CD4-positive, alpha-beta T cell (primary cell): Measurements from ENCODE around the gene PRKN. TPM values are rescaled to one million over a fixed set of nuclear protein-coding genes. Genes with fewer than 3 reads are reported as not detected.

Source experiments
- ATAC-seq: fragments of 200-7000 bp; cut with Tn5 transposase; one replicate; pipeline ENCODE4 v1.10.0; 2022; ENCODE audit warnings: mild to moderate bottlenecking; ENCODE audit not compliant: poor library complexity
- CTCF ChIA-PET: fragments of 350-600 bp; sonication (Branson Sonifier 250); formaldehyde crosslinking; loops from one replicate; lab custom pipeline; 2021; ENCODE audit warnings: antibody characterized with exemption, inconsistent platforms; lab: Charles Lee
- POLR2A ChIA-PET: fragments of 350-600 bp; sonication (Branson Sonifier 250); formaldehyde crosslinking; loops from one replicate; lab custom pipeline; 2021; ENCODE audit warnings: antibody characterized with exemption, inconsistent platforms; lab: Charles Lee
- DNase-seq, 14 experiments: peaks; one replicate each; pipeline ENCODE4 v3.0.0-alpha.2; 2013 to 2020; ENCODE audit warnings: mixed read lengths in 2 of 14
- H3K27ac ChIP-seq, 2 donors: one replicate each; pipeline versions ENCODE4 v1.5.1 to v1.7.0; 2013; ENCODE audit warnings: low read length in 2 of 2, low read depth in 1 of 2, mild to moderate bottlenecking in 1 of 2
- H3K27me3 ChIP-seq, 2 experiments: 1 replicate in 1 of 2; 2 replicates in 1 of 2; pipeline versions ENCODE4 v1.6.1 to v1.7.0; 2013; ENCODE audit warnings: low read length in 2 of 2, control low read depth in 1 of 2, mild to moderate bottlenecking in 1 of 2, moderate library complexity in 1 of 2; ENCODE audit not compliant: insufficient read depth in 2 of 2, control insufficient read depth in 1 of 2
- H3K36me3 ChIP-seq: one replicate; pipeline ENCODE4 v1.6.1; 2013; ENCODE audit warnings: low read length, control low read depth; ENCODE audit not compliant: insufficient read depth
- H3K4me1 ChIP-seq: one replicate; pipeline ENCODE4 v1.6.1; 2013; ENCODE audit warnings: low read length, control low read depth; ENCODE audit not compliant: insufficient read depth
- H3K4me3 ChIP-seq: one replicate; pipeline ENCODE4 v1.5.1; 2013; ENCODE audit warnings: mild to moderate bottlenecking, low read length, moderate library complexity
- H3K9me3 ChIP-seq, 2 experiments: 1 replicate in 1 of 2; 2 replicates in 1 of 2; pipeline versions ENCODE4 v1.6.1 to v1.7.0; 2013; ENCODE audit warnings: low read length in 2 of 2, mild to moderate bottlenecking in 2 of 2, control low read depth in 1 of 2, moderate library complexity in 1 of 2; ENCODE audit not compliant: control insufficient read depth in 1 of 2, insufficient read depth in 1 of 2
- H3K27ac Mint-ChIP-seq: one replicate; pipeline ENCODE4 v1.8.0; 2020; ENCODE audit warnings: mixed read lengths
- H3K27me3 Mint-ChIP-seq: one replicate; pipeline ENCODE4 v1.8.0; 2021; ENCODE audit warnings: mixed read lengths
- H3K36me3 Mint-ChIP-seq: one replicate; pipeline ENCODE4 v1.8.0; 2021; ENCODE audit warnings: low read depth, mixed read lengths
- H3K4me1 Mint-ChIP-seq: one replicate; pipeline ENCODE4 v1.8.0; 2021; ENCODE audit warnings: low read depth, mixed read lengths
- H3K4me3 Mint-ChIP-seq: one replicate; pipeline ENCODE4 v1.8.0; 2020; ENCODE audit warnings: mild to moderate bottlenecking, mixed read lengths
- H3K9me3 Mint-ChIP-seq: one replicate; pipeline ENCODE4 v1.8.0; 2020; ENCODE audit warnings: mixed read lengths
- intact Hi-C, 2 experiments: fragments of 100-400 bp; cut with DNase I in 1 of 2; cut with micrococcal nuclease in 1 of 2; formaldehyde crosslinking; loops; one replicate each; pipeline versions ENCODE4 v1.15.1 to v1.9.0; 2023 to 2025; cut with DNase I, micrococcal nuclease
- total RNA-seq, 174 experiments: library from RNA in 2 of 174; stranded (reverse) in 2 of 174; gene quantifications; one replicate each; pipeline ENCODE4 v1.2.3 and lab custom pipeline; 2021 to 2026
- TF ChIP-seq, protein P1 (sequence below): fragments of 200-600 bp; IDR thresholded peaks from one replicate; pipeline ENCODE4 v1.8.0; 2022; ENCODE audit warnings: antibody characterized with exemption, mild to moderate bottlenecking

PRKN gene
- total RNA-seq, 2 experiments from 2014 or later = 5.2 to 5.4 TPM

DNA sequence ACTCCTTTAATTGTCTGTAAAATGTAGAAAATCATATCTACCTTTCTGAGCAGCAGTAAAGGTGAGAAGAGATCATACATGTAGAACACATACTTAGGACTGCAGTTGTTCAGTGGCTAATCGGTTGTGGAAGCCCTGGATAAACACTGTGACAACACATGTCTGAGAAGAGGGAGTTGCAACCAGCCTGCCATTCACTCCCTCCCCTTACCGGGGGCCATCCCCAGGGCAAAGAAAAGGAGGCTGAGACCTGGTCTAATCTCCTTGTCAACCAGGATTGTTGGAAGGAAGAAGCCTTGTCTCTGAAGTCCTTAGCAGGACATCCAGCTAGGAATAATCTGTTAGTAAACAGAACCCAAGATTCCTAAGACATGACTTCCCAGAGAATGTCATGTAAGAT, 991.2 kb downstream of the PRKN start:
- ATAC-seq = no peak
- DNase-seq = no peak
- H3K27ac Mint-ChIP-seq = no peak overlapping the region
- H3K27me3 Mint-ChIP-seq = no peaks in the 10 kb centered on the region
- H3K36me3 Mint-ChIP-seq = no peaks in the 10 kb centered on the region
- Histone ChIP-seq H3K27me3 (no peaks in the 10 kb centered on the region), H3K9me3 (no peaks in the 10 kb centered on the region), H3K4me1 (no peaks in the 10 kb centered on the region), H3K36me3 (no peaks in the 10 kb centered on the region), H3K27ac (no peak overlapping the region), H3K4me3 (no peak overlapping the region)
- CTCF ChIA-PET = no interaction called here
- TF ChIP-seq, protein P1, sequence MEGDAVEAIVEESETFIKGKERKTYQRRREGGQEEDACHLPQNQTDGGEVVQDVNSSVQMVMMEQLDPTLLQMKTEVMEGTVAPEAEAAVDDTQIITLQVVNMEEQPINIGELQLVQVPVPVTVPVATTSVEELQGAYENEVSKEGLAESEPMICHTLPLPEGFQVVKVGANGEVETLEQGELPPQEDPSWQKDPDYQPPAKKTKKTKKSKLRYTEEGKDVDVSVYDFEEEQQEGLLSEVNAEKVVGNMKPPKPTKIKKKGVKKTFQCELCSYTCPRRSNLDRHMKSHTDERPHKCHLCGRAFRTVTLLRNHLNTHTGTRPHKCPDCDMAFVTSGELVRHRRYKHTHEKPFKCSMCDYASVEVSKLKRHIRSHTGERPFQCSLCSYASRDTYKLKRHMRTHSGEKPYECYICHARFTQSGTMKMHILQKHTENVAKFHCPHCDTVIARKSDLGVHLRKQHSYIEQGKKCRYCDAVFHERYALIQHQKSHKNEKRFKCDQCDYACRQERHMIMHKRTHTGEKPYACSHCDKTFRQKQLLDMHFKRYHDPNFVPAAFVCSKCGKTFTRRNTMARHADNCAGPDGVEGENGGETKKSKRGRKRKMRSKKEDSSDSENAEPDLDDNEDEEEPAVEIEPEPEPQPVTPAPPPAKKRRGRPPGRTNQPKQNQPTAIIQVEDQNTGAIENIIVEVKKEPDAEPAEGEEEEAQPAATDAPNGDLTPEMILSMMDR = no peak
- intact Hi-C loops = no loop called here
- no peaks in the 10 kb centered on the region for H3K9me3 Mint-ChIP-seq
- POLR2A ChIA-PET = no interaction called here
- no peak overlapping the region for H3K4me3 Mint-ChIP-seq
- H3K4me1 Mint-ChIP-seq = no peaks in the 10 kb centered on the region

DNA sequence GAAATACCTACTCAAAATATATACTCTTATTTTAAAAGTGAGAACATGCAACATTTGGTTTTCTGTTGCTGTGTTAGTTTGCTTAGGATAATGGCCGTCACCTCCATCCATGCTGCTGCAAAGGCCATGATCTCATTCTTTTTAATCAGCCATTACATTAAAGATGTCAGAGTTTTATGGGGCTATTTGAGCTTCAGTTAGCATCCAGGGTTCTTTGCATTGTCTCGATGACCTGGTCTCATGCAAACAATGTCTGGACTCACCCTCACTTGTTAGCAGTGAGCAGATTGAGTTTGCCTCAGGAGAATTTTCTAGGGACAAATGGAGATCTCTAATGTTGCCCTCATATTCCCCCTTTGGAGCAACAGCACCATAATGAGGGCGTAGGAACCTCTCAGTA, 995.0 kb downstream of the PRKN start:
- intact Hi-C loops = no loop called here
- TF ChIP-seq, protein P1 = no peak
- H3K36me3 ChIP-seq = no peaks in the 10 kb centered on the region

DNA sequence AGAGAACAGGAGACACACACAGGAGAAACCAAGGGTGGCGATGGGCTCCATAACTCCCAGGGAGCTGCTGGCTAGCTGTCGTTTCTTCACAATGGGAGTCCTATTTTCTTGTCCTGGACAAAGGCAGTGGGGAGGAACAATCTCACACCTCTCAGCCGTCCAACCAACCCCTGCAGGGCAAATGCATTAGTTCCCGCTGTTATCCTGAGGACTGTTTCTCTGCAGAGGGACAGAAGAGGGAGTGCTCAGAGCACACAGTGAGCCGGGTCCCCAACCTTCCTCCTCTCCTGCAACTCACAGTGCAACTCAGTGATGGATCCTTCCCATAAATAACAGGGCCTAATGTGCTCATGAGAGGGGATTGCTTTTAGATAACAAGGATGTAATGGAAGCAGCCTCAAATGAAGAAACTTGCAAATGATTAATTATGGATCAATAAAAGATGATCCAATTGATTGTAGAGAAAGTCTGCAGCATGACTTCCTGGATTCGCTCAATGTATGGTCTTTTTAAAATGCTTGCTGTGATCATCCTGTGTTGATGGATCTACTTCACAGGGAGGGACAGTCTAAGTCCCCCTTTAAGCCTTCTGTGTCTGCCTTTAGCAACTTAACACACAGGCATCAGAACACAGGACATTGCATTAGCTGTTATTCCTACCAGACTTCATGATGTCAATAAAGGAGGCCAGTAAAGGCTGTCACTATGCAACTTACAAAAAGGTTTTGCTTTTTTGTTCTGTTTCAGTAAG, 1000.3 kb downstream of the PRKN start:
- Histone ChIP-seq H3K27me3 (no peaks in the 10 kb centered on the region), H3K9me3 (no peaks in the 10 kb centered on the region), H3K27ac (no peak overlapping the region), H3K36me3 (no peaks in the 10 kb centered on the region), H3K4me3 (no peak overlapping the region), H3K4me1 (no peaks in the 10 kb centered on the region)
- CTCF ChIA-PET = no interaction called here
- no peaks in the 10 kb centered on the region for H3K9me3 Mint-ChIP-seq
- no peak overlapping the region for H3K4me3 Mint-ChIP-seq
- intact Hi-C loops = no loop called here
- no peaks in the 10 kb centered on the region for H3K36me3 Mint-ChIP-seq
- H3K27me3 Mint-ChIP-seq = no peaks in the 10 kb centered on the region
- ATAC-seq (no peak), DNase-seq (no peak)
- TF ChIP-seq, protein P1 = no peak
- no peak overlapping the region for H3K27ac Mint-ChIP-seq
- H3K4me1 Mint-ChIP-seq = no peaks in the 10 kb centered on the region
- POLR2A ChIA-PET = no interaction called here

More for the DNA sequence above, 995.0 kb downstream of the PRKN start:
- ChIA-PET POLR2A (no interaction called here), CTCF (no interaction called here)
- Histone ChIP-seq H3K4me3 (no peak overlapping the region), H3K4me1 (no peaks in the 10 kb centered on the region), H3K9me3 (no peaks in the 10 kb centered on the region), H3K27me3 (no peaks in the 10 kb centered on the region), H3K27ac (no peak overlapping the region)
- Mint-ChIP-seq H3K4me3 (no peak overlapping the region), H3K9me3 (no peaks in the 10 kb centered on the region), H3K4me1 (no peaks in the 10 kb centered on the region), H3K27me3 (no peaks in the 10 kb centered on the region), H3K36me3 (no peaks in the 10 kb centered on the region), H3K27ac (no peak overlapping the region)
- ATAC-seq (no peak), DNase-seq (no peak)
